ENCODE data around the gene DNAJB8.

GRCh38 chr3:128429275-128429674, 37.4 kb downstream of the DNAJB8 start:
- TF ChIP-seq CTCF (IDR thresholded peaks at IDR 0.05; ENCODE audit: poor library complexity) (no peak), EZH2phosphoT487 (IDR thresholded peaks at IDR 0.05; ENCODE audit: low read depth, severe bottlenecking, unreplicated experiment) (no peak), EZH2 (IDR thresholded peaks at IDR 0.05; ENCODE audit: borderline replicate concordance) (no peak)

Measured in hepatocyte (in vitro differentiated cells).